ENCODE data around the gene MOB1B.
A peak's percentile ranks its signal among the peaks of the same experiment; 100 is the strongest.
"Not testable (repeated sequence)": the region's sequence is repeated elsewhere in the genome, so short reads cannot be mapped to it uniquely, and the experiment has no call there.

MOB1B gene

GRCh38 chr4:70958681-70959080 is 56.5 kb downstream of the MOB1B start:
- no peak for DNase-seq

- no peak for DNase-seq
Observed at GRCh38 chr4:70969076-70969475, 66.9 kb downstream of the MOB1B start.

- no peak for DNase-seq
Observed at GRCh38 chr4:70976252-70976651, 74.1 kb downstream of the MOB1B start.

- no peak for DNase-seq
Observed at GRCh38 chr4:70979445-70980008, 77.4 kb downstream of the MOB1B start.

- no peak for DNase-seq
Observed at GRCh38 chr4:70980196-70980595, 78.0 kb downstream of the MOB1B start.

GRCh38 chr4:70984106-70984505 is 81.9 kb downstream of the MOB1B start:
- no peak for DNase-seq

- DNase-seq: no peak
Observed at GRCh38 chr4:70984589-70984988, 82.4 kb downstream of the MOB1B start.

GRCh38 chr4:70991596-70991995 is 89.4 kb downstream of the MOB1B start:
- no peak for DNase-seq

GRCh38 chr4:70992391-70992881 is 90.3 kb downstream of the MOB1B start:
- DNase-seq: no peak

- peak; percentile 89 for DNase-seq
Observed at GRCh38 chr4:70993181-70994068, 91.3 kb downstream of the MOB1B start, which contains the start of gene DCK. Gene DCK, plus strand, starts transcription at chr4:70993649. Its CDS starts 187 bp downstream, at chr4:70993836.

- no peak for DNase-seq
Observed at GRCh38 chr4:70994069-70994366, 91.8 kb downstream of the MOB1B start.

GRCh38 chr4:70994387-70995099 is 92.4 kb downstream of the MOB1B start:
- DNase-seq: peak; percentile 18

- peak; percentile 28 for DNase-seq
Observed at GRCh38 chr4:70996018-70996360, 93.8 kb downstream of the MOB1B start.

GRCh38 chr4:70997036-70997435 is 94.9 kb downstream of the MOB1B start:
- no peak for DNase-seq

GRCh38 chr4:70997546-70997945 is 95.4 kb downstream of the MOB1B start:
- DNase-seq: no peak

GRCh38 chr4:70999639-71000038 is 97.5 kb downstream of the MOB1B start:
- DNase-seq: not testable (repeated sequence)

GRCh38 chr4:71001363-71001762 is 99.2 kb downstream of the MOB1B start:
- DNase-seq: not testable (repeated sequence)

- peak; percentile 63 for DNase-seq
Observed at GRCh38 chr4:71004281-71004851, 102.2 kb downstream of the MOB1B start.

GRCh38 chr4:71005025-71005424 is 102.9 kb downstream of the MOB1B start:
- not testable (repeated sequence) for DNase-seq

GRCh38 chr4:71006203-71006907 is 104.2 kb downstream of the MOB1B start:
- DNase-seq: no peak

GRCh38 chr4:71008196-71008595 is 106.0 kb downstream of the MOB1B start:
- no peak for DNase-seq

GRCh38 chr4:71009086-71009485 is 106.9 kb downstream of the MOB1B start:
- DNase-seq: no peak

Data from CD4-positive, alpha-beta T cell treated with Interleukin-17A for 4 hours (primary cell).